ENCODE data around the gene ADAMTS15.

The ADAMTS15 gene

DNA sequence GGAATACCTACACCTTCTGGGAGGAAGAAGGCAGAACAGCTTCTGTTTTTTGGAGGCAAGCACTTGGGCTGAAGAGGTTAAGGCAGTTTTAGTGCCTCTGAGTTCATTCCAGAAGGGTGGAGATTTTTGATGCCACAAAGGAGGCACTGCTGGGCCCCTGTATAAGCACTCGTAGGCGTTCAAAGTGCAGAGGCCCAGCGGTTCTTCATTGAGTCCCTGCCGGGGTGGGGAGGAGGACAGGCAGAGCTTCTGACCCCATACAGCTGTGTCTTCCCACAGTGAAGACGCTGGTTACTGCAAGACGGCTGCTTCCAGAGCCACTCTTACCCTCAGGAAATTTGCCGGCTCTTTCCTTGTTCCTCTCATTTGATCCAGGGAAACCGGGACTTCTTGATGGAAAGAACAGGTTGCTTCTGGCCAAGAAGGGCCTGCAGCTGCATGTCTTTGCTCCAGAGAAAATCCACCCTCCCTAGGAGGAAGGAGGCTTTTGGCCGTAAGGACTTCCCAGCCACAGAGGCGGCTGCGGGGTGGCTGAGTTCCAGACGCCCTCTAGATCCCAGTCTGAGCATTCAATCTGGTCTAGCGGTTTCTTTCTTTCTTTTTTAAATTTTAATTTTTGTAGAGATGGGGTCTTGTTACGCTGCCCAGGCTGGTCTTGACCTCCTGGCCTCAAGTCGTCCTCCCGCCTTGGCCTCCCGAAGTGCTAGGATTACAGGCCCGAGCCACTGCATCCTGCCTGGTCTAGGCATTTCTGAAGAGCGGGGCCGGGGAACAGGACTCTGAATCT, 9.4 kb downstream of the ADAMTS15 start:
- no peak for DNase-seq (ENCODE audit: low read depth in 2 of 2)

DNA sequence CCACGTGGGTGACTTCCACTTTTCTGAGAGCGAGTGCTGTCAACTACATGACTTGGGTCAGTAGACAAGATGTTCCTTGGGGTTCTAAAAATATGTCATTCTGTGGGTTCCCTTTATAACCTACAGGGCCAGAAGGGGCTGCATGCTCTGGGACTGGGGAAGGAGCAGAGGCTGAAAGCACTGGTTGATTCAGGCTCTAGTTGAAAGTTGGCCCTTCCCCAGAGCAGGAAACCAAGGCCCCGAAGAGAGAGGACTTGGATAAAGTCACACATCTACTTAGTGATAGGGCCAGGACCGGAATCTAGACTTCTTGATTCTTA, 9.9 kb downstream of the ADAMTS15 start:
- DNase-seq (ENCODE audit: low read depth in 2 of 2), result no peak

- no peak for DNase-seq (ENCODE audit: low read depth in 2 of 2)
Measured at GRCh38 chr11:130459521-130459920, 11.1 kb downstream of the ADAMTS15 start.

DNA sequence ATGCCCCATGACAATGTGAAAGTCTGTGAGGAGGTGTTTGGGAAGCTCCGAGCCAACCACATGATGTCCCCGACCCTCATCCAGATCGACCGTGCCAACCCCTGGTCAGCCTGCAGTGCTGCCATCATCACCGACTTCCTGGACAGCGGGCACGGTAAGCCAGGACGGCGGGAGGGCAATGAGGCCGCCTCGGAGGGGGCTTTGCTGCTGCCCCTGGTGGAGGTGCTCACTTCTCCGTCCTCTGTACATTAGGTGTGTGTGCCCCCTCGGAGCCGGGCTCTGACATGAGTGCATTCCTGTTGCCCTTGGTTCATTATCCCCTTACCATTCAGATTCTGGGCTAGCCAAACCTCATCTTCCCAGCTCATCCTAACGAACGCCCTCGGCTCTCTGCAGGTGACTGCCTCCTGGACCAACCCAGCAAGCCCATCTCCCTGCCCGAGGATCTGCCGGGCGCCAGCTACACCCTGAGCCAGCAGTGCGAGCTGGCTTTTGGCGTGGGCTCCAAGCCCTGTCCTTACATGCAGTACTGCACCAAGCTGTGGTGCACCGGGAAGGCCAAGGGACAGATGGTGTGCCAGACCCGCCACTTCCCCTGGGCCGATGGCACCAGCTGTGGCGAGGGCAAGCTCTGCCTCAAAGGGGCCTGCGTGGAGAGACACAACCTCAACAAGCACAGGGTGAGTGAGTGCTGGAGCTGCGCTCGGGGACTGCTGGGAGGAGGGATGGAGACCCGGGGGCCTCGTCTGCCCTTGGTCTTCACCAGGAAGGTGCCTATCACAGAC, 13.8 kb downstream of the ADAMTS15 start:
- no peak for DNase-seq (ENCODE audit: low read depth in 2 of 2)

DNA sequence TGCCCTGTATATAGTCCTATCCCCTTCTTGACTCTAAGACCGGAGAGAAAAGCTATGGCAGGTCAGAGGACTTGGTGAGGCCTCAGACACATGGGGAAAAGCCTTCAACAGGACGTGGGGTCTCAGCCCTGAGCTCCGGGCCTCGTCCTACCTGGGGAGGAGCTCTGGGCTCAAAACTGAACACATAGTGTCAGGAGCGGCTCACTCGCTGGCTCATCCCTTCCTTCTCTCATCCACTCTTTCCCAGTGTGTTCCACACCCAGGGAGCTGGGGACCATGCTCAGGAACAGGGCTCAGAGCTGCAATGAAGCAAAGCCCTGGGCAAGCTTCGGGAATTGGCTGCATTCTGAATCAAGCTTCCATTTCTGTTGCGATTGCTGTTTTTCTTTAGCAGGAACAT, 14.5 kb downstream of the ADAMTS15 start:
- DNase-seq (ENCODE audit: low read depth in 2 of 2), result no peak

DNA sequence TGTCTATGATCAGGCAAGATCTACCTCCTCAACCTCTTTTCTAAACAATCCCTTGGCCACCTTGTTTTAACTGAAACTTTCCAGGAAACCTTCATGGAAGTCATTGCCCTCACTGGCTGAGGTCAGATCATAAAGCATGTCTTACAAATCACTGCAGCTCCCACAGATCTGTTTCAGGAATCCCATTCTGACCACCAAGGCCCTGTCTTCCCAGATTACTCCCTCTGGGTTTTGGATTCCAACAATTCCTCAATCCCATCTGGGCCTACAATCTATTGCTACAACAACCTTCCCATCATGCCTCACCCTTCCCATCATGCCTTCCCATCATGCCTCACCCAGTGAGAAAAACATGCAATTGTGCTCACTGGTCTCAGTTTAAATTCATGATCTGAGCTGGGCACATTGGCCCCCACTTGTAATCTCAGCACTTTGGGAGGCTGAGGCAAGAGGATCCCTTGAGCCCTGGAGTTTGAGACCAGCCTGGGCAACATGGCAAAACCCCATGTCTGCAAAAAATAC, 15.9 kb downstream of the ADAMTS15 start:
- DNase-seq (ENCODE audit: low read depth in 2 of 2), result no peak

DNA sequence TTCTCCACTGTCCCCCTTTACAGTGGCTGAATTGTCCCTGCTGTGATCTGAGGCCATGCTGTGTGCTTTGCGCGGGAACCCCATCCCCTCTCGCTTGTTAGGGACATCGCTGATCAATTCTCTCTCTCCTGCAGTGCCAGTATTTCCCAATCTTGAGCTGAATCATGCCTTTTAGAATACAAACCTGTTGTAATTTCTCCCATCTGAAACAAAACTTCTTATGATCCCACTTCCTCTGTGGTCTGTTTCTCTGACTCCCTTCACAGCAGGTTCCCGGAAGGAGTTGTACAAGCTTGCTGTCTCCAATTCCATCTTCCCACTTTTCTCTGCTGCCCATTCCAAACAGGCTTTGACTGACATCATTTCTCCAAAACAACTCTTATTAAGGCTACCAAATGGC, 16.8 kb downstream of the ADAMTS15 start:
- no peak for DNase-seq (ENCODE audit: low read depth in 2 of 2)

DNA sequence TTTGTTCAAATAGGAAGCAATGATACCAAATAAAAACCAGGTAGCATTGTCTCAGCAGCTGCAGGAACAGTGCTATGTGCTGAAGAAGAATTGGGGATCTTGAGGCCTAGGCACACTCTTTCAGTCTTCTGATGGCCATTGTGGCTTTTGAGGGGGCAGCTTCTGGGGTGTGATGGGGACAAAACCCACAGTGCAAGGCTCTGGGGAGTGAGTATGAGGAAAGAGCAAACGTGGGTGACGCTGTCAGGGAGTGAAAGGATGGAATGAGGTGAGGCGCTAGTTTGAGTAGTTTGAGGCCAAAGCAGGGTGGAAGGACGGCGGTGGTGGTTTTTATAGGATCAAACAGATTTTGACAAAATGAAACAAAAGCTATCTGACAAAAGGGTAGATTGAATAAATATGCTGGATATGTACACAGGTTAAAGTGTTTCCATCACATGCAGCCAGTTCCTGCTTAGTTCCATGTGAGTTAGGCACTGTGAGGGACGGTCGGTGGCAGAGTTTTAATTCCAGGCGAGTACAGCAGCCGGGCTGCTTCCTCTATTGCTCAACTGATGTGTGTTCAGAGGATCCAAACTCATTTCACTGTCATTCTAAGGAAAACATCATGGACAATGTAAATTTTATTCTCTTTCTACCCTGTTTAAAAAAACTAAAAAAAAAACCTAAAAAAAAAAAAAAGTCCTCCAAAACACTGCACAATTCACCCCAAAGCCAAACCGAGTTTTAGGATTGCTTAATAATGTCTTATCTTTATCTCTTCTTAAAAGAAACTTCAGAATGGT, 18.9 kb downstream of the ADAMTS15 start:
- no peak for DNase-seq (ENCODE audit: low read depth in 2 of 2)

DNA sequence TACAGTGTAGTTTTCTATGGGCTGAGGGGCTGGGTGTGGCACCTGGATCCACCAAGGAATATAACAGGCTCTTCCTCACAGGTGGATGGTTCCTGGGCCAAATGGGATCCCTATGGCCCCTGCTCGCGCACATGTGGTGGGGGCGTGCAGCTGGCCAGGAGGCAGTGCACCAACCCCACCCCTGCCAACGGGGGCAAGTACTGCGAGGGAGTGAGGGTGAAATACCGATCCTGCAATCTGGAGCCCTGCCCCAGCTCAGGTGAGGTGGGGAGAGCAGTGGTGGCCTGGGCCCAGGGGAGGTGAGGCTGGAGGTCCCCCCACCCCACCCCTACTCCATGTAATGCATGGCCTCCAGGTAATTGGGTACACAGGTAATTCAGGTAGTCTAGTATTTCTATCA, 20.7 kb downstream of the ADAMTS15 start:
- DNase-seq (ENCODE audit: low read depth in 2 of 2), result no peak

- no peak for DNase-seq (ENCODE audit: low read depth in 2 of 2)
Measured at GRCh38 chr11:130470832-130471706, 22.6 kb downstream of the ADAMTS15 start.

DNA sequence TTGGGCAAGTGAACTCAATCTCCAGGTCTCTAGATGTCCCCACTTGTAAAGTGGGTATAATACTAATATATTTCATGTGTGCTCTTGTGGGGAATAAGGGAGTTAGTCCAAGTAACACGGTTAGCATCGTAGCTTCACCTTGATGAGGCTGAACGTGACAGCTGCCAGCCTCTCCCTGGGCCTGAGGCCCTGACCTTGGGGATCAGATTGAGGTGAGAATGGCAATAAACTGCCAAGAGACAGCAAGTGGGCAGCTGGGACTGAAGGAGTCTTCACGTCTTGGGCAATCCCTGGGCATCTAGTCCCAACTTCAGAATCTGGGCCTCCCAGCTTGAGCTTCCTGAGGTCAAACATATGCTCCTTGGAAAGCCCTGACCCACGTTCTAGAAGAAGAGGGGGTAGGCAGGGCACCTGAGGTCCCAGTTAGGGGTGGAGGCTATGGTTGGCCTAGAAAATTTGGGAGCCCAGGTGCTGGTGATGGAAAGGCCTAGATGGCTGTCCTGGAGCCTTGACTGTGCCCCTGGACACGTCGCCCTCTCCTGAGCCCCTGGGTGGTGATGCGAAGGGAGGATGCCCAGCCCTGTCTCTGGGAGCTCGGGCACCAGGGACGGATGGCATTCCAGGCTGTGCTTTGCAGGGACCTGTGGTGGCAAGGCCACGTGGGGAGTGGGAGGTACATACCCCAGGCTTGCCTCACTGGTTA, 23.4 kb downstream of the ADAMTS15 start:
- DNase-seq (ENCODE audit: low read depth in 2 of 2), result no peak

DNA sequence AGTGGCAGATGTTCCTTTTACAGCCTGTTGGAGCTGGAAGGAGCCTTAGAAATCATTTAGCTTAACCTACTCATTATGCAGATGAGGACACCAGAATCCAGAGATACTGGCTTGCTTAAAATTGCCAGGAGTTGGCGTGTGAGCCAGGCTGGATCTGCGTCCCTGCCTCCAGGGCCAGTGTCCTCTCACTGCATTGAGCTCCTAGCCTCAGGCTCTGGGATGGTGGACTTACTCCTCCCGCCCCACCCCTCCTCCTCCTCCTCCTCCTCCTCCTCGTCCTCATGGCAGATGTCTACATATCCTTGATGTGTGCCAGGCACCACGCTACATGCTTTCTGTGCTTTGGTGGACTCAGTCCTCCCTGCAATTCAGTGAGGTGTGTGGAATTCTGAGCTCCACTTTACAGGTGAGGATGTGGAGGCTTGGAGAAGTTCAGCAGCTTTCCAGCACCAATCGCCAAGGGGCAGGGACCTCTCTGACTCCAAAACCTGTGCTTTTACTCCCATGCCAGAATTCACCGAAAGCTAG, 24.1 kb downstream of the ADAMTS15 start:
- no peak for DNase-seq (ENCODE audit: low read depth in 2 of 2)

- no peak for DNase-seq (ENCODE audit: low read depth in 2 of 2)
Measured at GRCh38 chr11:130473056-130473794, 24.8 kb downstream of the ADAMTS15 start.

GRCh38 chr11:130473795-130474377, 25.4 kb downstream of the ADAMTS15 start:
- DNase-seq (ENCODE audit: low read depth in 2 of 2), result no peak

DNA sequence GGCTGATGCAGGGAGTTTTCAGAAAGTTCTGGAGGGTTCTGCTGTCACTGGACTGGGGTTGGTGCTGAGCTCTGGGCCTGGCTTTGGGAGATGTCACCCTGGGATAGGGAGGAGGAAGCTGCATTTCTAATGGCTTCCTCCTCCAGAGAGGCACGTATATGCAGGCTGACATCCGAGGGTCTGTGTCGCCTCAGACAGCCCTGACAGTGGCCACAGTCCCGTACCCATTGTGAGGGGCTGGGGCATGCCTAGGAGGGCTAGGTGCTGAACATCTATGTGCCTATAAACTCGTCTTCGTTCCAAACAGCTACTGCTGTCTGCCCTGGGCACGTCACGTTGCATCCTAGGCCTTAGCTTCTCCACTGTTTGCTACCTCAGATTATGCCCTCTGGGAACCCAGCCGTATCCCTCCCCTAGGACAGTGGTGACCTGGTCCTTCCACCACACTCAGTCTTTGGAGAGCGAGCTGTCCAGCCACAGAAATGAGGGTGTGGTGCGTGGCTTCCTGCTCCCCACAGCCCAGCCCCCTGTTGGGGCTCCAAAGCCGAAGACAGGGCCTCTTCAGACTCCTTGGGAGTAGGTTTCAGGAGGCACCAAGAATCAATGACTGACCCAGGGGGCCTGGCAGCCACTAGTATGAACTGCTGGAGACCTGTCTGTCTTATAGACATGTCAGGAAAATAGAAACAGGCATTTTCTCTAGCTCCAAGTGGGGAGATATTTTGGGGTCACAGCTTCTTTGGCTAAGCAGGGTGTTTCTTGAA, 26.4 kb downstream of the ADAMTS15 start:
- no peak for DNase-seq (ENCODE audit: low read depth in 2 of 2)

DNA sequence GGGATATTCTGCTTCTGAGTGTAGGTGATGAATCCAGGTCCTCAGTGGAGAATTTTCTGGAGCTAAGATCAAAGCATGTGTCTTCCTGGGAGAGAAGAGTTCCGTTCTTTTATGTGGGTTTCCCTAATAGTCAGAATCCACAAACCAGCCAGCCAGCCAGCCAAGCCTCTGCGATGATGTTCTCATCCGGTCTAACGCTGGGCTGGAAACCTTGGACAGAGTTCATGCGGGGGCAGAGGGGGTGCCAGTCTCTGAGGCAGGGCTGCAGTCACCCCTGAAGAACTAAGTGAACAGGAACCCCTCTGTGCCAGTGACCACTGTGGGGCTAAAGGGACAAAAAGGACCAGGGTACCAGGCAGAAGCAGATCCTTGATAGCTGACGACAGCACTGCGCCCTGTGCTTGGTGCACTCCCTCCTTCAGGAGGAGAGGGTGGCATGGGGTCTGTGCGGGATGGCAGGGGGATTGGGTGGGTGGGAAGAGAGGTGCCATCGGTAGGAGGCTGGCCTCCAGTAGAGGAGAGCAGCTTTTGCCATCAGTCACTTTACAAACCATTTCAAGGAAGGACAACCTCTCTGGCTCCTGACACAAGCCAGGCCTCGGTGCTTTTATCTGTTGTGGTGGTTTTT, 27.1 kb downstream of the ADAMTS15 start:
- DNase-seq (ENCODE audit: low read depth in 2 of 2), result no peak

GRCh38 chr11:130476200-130476921, 27.9 kb downstream of the ADAMTS15 start:
- no peak for DNase-seq (ENCODE audit: low read depth in 2 of 2)

Data from stimulated activated CD8-positive, alpha-beta memory T cell treated with anti-CD3 and anti-CD28 coated beads, Interleukin-7, amount 100 ng/mL, for 1 hour (primary cell).